Measurements from ENCODE around the gene ROCK2.

Gene ROCK2

GRCh38 chr2:11326677-11327211 is 17.7 kb downstream of the ROCK2 start:
- no peak for TF ChIP-seq CTCF (IDR thresholded peaks at IDR 0.05; ENCODE audit: low read depth, low read length)
- no peak overlapping the region for H3K4me3 ChIP-seq (ENCODE audit: low read depth, low read length)
- no peak for DNase-seq (ENCODE audit: low read depth, low spot score)
- in situ Hi-C loops (cut with HindIII; ENCODE audit: low sequenced_read_pairs): no loop called here

GRCh38 chr2:11325961-11326676 is 18.3 kb downstream of the ROCK2 start:
- no peak for TF ChIP-seq CTCF (IDR thresholded peaks at IDR 0.05; ENCODE audit: low read depth, low read length)
- no peak for DNase-seq (ENCODE audit: low read depth, low spot score)
- in situ Hi-C loops (cut with HindIII; ENCODE audit: low sequenced_read_pairs): no loop called here
- no peak overlapping the region for H3K4me3 ChIP-seq (ENCODE audit: low read depth, low read length)

- no peak overlapping the region for H3K4me3 ChIP-seq (ENCODE audit: low read depth, low read length)
- no peak for DNase-seq (ENCODE audit: low read depth, low spot score)
- in situ Hi-C loops (cut with HindIII; ENCODE audit: low sequenced_read_pairs): no loop called here
- no peak for TF ChIP-seq CTCF (IDR thresholded peaks at IDR 0.05; ENCODE audit: low read depth, low read length)
Observed at GRCh38 chr2:11321847-11322246, 22.6 kb downstream of the ROCK2 start.

- H3K4me3 ChIP-seq (ENCODE audit: low read depth, low read length): no peak overlapping the region
- in situ Hi-C loops (cut with HindIII; ENCODE audit: low sequenced_read_pairs): no loop called here
- no peak for DNase-seq (ENCODE audit: low read depth, low spot score)
- peak; percentile 16 for TF ChIP-seq CTCF (IDR thresholded peaks at IDR 0.05; ENCODE audit: low read depth, low read length)
Observed at GRCh38 chr2:11320698-11321492, 23.5 kb downstream of the ROCK2 start.

- in situ Hi-C loops (cut with HindIII; ENCODE audit: low sequenced_read_pairs): no loop called here
- no peak for TF ChIP-seq CTCF (IDR thresholded peaks at IDR 0.05; ENCODE audit: low read depth, low read length)
- peak; percentile 63 for DNase-seq (ENCODE audit: low read depth, low spot score)
- H3K4me3 ChIP-seq (ENCODE audit: low read depth, low read length): no peak overlapping the region
Observed at GRCh38 chr2:11319939-11320338, 24.5 kb downstream of the ROCK2 start.

GRCh38 chr2:11315074-11315705 is 29.2 kb downstream of the ROCK2 start:
- in situ Hi-C loops (cut with HindIII; ENCODE audit: low sequenced_read_pairs): no loop called here
- DNase-seq (ENCODE audit: low read depth, low spot score): no peak
- H3K4me3 ChIP-seq (ENCODE audit: low read depth, low read length): no peak overlapping the region
- no peak for TF ChIP-seq CTCF (IDR thresholded peaks at IDR 0.05; ENCODE audit: low read depth, low read length)

All from astrocyte of the spinal cord (primary cell).